ENCODE data around the gene GNPTG.
A peak's percentile ranks its signal among the peaks of the same experiment; 100 is the strongest.

GNPTG gene

DNA sequence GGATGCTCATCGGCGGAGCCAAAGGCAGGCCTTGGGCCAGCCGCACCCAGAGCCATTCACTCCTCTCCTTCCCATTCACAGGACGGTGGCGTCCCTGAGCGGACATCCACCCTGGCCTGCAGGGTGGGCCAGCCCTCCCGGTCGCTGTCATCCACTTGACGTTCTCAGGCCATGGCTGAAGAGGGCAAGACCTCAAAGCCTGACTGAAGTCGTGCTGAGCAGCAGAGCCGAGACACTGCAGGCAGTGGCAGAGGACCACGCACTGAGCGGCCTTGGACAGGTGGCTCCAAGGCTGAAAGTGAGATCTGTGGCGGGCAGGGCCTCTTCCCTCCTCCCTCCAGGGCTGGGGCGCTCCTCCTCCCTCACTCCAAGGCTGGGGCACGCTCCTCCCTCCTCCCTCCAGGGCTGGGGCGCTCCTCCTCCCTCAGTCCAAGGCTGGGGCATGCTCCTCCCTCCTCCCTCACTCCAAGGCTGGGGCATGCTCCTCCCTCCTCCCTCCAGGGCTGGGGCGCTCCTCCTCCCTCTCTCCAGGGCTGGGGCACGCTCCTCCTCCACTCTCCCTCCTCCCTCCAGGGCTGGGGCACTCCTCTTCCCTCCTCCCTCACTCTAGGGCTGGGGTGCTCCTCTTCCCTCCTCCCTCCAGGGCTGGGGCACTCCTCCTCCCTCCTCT, 24.1 kb downstream of the GNPTG start:
- no peak for DNase-seq

DNA sequence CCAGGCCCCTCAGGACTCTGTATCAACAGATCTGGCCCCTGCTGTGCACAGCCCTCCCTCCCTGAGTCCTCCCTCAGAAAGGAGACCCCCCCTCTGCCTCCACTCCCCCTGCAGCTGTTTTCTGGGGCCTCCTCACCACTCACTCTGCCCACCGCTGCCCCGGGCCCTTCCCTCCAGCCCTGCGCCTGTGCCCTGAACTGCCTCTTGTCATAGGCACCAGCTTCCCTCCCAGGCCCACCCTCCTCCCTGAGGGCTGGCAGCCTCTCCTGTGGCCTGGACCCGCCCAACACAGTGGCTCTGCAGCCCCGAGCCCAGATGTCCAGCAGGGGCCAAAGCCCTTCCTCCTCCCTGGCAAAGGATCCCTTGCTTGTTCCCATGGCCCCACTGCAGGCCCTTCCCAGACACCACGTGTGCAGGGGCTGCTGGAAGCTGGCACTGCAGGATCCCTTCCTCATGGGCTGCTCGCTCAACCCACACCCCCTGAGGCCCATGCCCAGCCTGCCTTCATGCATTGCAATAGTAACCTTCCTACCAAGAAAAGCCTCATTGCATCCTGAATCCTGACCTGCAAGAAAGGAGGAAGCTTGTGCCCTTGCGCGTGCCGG, 25.8 kb downstream of the GNPTG start:
- DNase-seq = no peak

DNA sequence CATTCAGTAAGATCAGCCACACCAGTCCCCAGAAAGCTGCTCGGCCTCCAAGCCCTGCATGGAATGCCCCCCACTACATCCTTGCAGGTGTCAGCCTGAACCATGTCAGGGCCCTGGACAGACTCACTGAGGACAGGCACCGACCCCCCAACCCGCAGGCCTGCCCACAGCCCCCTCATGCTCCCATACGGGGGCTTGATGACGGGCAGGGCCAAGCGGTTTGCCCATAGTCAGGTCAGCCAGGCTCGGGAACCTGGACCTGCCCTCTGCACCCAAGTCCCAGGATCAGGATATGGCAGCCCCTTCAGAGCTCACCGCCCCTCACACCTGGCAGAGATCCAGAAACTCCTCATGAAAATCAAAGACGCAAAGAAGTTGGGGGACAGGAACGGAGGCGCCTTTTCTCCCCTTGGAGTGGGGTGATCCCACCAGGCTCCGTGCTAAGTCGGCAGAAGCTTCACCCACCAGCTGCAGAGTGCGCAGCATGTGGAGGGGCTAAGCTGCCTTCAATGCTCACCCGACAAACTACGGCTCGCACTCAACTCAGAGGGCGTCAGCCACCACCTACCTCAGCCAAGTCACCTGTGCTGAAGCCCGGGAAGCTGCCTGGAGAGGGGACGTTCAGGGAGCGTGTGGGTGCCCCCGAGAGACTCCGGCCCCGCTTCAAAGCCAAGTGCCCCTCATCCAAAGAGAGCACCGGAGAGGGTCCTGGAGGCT, 26.5 kb downstream of the GNPTG start:
- DNase-seq = peak; percentile 45

DNA sequence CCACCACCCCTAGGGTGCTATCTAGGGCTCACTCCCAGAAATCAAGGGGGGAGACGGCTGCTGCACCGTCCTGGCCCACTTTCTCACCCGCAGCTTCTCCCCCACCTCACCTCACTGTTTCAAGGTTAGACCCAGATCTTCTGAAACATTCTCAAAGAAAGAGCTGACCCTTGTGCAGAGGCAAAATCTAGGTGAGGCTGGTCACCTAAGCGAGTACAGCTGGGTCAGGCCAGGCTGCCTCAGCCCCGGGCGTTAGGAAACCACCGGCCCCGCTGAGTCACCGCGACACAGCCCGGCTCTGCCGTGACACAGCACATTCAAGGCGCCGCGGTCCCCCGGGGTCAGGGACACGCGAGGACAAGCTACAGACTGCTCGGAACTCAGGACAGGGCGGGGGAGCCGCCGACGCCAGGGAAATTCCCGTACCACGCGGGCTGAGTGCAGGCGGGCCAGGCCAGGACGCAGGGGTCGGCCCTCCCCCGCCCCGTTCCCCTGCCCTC, 27.1 kb downstream of the GNPTG start:
- DNase-seq = peak; percentile 77

DNA sequence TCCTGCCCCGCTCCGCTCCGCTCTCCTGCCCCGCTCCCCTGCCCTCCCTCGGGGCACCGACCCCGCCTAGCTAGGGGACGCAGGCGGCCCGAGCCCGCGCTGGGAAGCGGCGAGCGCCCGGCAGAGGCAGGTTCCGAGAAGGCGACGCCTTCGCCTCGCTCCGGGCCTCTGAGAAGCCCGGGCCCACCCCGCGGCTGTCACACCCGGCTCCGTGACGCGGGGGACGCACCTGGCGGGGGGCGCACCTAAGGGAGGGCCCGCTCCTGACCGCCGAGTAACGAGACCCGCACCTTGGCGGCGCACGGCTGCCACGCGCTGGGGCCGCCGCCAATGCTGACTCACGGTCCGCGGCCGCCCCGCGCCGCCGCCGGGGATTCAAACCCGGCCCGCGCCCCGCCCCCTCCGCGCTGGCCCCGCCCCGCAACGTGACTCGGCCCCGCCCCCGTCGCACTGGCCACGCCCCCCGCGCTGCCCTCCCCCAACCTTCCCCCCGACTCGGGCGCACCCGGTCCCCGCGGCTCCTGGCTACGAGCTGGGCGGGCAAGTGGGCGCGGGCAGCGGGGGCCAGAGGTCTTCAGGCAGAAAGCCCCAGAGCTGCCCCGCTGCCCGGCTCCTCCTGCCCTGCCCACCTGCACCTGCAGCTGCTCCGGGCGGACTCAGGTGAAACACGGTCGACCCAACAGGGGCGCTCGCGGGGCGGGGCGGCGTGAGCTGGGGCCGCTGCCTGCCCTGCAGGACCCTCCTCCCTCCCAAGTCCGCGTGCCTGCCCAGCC, 27.8 kb downstream of the GNPTG start:
- DNase-seq = peak; percentile 82

DNA sequence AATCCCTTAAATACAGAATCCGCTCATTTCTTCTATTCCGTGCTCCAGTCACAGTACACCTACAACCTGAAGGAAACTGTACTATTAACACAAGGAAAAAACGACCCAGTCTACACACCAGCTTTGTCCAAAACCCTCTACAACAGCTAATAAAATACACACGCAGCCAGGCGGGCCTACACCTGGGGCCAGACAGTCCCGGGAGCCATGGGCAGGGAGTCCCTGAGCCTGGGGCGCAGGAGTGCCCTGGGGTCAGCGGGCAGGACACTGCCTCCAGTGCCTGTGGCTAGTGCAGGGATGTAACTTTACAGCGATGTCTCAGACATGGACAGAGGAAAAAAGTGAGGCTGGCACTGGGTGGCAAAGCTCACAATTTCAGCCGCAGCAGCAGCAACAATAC, 28.5 kb downstream of the GNPTG start:
- DNase-seq = no peak

DNA sequence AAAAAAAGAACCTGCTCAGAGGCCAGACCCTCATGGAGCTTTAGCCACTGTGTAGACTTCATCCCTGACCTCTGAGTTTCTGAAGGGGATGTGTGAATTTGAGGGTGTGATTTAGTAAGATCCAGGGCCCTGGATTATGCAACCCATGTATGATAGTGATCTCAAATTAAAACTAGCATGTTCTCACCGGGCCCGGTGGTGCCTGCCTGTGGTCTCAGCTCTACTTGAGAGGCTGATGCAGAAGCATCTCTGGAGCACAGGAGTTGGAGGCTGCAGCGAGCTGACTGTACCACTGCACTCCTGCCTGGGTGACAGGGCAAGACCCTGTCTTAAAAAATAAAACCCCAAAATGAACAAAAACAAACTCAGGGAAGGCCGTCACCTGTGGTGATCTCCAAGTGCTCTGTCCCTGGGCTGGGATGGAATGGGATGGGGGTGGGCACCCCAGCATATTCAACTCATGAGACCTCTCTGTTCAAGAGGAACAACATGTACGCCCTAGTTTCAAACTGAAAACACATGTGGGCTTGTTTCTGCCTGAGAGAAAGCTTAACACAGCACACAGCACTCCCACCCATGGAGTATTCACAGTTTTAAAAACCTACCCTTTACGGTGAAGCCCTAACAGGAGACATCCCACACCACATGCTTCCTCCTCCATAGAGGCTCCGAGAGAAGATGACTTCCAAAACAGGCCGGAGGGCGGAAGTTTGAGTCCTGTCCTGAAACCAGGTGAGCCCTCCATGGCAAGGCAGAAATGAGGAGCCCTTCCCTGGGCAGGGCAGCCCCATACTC, 30.1 kb downstream of the GNPTG start:
- DNase-seq = no peak

DNA sequence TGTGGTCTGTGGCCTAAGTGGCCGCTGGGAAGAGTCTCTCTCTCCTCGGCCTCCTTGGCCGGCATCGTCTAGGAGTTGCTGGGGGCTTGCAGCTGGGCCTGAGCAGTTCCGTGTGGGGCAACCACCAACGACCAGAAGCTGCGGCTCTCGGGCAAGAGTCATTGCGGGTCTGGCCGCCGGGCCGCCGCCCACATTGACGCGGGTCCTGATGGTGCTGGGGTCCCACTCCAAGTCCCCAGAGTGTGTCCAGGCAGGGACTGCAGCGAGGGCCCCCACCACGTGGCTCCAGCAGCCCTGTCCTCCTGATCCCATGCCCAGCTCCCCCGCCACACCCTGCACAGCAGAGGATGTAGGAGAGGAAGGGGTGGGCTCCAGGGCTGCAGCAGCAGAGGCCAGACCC, 31.8 kb downstream of the GNPTG start:
- DNase-seq = no peak

DNA sequence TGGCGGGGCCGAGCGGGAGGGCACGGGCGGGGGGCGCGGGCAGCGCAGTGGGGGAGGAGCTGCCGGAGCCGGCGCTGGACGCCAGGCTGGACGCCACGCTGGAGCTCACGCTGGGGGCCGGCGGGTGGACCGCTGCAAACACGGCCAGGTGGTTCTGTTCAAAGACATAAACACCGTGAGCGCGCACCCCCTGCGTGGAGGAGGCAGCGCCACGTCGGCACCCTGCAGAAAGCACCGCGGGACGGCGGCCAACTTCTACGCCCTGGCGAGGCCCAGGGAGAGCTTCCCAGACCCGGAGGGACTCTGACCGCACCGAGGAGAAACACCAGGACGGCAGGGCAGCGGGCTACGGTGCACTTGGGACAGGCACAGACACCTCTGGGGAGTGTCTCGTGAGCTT, 33.5 kb downstream of the GNPTG start:
- no peak for DNase-seq

DNA sequence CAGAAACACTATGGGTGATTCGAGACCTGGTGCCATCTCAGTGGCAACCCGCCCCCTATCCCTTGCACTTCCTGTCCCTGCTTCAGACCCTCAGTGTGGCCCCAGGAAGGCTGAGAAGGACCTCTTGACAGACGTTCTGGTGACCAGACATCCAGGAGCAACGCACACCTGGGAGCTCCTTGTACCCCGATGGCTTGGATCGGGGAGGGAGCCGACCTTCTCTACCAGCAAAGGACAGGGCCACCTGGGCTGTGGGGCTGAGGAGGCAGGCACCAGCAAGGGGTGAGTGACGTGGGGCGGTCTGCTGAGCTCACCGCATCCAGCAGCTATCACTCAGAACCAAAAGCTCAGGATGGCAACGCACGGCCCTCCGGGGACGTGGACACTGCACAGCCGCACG, 35.6 kb downstream of the GNPTG start:
- DNase-seq = no peak

DNA sequence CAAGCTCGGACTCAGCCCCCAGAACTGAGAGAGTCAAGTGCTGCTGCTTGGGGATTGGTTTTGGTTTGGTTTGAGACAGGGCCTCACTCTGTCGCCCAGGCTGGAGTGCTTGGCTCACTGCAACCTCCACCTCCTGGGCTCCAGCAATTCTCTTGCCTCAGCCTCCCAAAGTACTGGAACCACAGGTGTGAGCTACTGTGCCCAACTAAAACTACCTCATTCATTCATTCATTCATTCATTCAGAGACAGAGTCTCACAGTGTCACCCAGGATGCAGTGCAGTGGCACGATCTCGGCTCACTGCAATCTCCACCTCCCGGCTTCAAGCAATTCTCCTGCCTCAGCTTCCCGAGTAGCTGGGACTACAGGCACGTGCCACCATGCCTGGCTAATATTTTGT, 38.0 kb downstream of the GNPTG start:
- DNase-seq = no peak

DNA sequence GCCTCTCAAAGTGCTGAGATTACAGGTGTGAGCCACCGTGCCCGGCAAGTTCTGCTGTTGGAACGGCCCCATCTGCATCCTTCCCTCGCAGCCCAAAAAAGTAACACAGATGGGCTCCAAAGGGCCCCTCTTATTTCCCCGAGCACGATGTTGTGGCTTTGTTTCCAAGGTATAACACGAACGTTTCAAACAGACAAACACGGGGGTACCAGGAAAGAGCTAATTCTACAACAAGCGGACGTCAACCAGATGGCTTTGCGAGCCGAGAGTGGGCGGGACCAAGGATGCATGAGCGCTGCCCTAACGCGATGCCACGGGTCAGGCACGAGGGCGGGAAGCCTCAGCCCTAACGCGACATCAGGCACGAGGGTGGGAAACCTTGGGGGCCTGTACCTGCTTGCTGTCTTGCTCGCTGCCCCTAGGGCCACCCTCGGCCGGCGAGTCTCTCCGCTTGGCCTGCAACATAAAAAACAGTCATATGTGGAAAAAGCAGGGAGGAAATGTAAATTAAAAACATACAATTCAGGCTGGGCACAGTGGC, 38.6 kb downstream of the GNPTG start:
- no peak for DNase-seq

DNA sequence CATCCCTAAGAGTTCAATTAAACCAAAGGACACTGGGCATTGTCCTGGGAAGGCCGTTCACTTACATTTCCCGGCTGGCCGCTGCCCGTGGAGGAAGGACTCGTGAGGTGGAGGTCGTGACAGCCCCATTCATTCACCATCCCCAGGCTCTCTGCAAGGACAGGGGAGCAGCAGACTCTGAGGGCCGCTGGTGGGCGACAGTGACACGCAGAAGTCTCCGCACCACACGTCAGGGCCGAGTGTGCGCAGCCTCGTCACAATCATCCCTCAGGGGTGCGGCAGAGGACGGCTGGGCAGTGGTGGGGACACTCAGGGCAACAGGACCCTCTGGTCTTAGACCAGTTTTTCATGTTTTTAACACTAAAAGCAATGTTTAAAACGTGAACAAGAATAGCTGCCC, 41.1 kb downstream of the GNPTG start:
- no peak for DNase-seq

DNA sequence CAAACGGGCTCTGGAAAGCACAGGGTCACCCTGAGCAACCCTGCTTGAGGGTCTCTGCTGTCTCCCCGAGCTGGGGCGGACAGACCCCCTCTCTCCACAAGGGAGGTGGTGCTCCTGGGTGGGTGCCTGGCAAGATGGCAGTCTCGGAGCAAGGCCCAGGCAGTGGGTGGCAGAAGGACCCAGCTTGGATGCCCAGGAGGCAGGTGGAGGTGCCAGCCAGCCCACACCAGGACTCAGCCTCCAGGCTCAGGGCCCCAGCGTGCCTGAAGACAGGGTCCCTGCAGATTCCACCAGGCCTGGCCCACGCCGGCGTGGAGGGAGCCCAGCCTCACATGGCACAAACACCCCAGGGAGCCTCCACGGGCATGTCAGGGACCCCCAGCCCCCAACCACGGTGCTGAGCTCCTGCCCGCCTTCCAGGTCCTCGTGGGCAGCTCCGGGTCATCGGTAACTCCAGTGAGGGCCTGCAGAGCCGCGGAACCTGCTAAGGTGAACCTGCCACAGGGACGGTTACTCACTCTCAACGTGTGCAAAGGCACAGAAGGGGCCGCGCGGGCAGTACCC, 42.0 kb downstream of the GNPTG start:
- DNase-seq = no peak

DNA sequence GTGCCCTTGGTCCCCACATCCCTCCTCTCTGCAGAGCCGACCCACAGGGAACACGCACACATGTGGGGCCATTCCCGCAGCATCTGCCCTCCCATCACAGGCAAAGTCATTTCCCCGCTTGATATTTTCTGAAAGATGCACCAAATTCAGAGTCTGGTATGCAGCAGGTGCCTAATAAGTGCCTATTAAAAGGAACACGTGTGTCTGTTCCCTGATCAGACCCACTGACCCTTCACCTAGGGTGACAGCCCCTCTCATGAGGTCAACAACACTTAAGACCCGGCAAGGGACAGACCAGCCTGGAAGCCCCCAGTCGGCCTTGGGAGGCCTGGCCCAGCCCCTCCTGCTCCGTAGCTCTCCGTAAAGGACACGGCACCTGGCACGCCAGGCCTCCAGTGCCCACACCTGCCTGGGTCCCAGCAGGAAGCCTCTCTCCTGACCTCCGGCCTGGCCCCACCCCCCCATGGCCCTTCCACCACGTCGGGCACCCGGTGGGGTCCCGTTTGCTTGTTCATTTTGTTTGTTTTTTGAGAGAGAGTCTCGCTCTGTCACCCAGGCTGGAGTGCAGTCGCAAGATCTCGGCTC, 42.7 kb downstream of the GNPTG start:
- no peak for DNase-seq

DNA sequence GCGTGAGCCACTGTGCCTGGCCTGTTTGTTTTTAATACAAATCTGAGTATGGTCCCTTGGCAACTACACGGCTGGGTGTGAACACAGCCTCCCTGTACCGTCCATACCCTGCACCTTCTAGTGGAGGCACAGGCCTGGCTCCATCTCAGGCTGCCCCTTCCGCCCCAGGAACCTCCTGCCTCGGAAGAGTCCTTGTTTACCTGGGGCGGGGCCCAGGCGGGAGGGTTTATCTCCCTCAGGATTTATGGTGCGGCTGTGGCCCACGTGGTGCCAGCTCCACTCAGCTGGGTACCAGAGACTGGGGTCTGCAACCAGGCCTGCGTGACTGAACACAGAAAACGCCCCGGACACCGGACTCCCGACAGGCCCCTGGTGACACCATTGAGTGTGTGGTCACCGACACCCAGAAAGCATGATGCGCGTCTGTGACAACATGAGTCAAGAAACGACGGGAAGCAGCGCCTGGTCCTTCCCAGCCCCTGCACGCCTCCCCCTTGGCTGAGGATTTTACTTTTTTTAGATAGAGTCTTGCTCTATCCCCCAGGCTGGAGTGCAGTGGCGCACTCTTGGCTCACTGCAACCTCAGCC, 43.8 kb downstream of the GNPTG start:
- DNase-seq = no peak

DNA sequence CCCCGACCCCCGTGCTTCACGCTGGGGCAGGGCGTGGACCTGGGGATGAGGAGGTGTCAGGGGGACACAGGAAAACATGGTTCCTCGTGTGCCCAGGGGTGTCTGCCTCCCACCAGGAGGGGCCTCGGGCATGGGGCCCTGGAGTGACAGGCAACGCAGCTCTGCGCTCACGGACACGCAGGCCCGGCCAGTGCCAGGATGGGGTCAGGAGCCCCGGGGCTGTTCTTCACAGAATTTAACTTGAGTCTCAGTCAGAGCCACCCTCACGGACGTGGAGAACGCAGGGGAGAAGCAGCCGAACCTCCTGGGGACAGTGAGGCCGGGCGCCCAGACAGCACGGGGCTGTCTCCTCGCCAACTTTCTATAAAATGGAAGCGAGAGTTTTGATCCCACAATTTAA, 46.0 kb downstream of the GNPTG start:
- no peak for DNase-seq

DNA sequence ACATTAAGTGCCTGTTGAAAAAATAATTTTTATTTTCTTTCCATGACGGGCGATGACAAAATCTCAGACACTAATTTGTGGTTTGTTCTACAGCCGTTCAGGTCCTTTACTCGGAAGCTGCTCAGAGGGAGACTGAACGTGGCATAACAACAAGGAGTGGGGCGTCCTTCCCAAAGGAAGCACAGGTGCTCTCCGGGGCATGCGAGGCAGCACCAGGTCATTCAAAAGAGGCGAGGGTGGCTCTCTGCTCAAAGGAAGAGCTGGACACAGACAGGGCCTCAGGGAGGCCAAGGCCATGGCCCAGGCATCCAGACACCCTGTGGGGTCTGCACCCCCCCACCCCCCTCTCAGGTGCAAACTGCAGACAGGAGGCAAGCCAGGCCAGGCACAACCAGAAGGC, 46.6 kb downstream of the GNPTG start:
- DNase-seq = no peak

DNA sequence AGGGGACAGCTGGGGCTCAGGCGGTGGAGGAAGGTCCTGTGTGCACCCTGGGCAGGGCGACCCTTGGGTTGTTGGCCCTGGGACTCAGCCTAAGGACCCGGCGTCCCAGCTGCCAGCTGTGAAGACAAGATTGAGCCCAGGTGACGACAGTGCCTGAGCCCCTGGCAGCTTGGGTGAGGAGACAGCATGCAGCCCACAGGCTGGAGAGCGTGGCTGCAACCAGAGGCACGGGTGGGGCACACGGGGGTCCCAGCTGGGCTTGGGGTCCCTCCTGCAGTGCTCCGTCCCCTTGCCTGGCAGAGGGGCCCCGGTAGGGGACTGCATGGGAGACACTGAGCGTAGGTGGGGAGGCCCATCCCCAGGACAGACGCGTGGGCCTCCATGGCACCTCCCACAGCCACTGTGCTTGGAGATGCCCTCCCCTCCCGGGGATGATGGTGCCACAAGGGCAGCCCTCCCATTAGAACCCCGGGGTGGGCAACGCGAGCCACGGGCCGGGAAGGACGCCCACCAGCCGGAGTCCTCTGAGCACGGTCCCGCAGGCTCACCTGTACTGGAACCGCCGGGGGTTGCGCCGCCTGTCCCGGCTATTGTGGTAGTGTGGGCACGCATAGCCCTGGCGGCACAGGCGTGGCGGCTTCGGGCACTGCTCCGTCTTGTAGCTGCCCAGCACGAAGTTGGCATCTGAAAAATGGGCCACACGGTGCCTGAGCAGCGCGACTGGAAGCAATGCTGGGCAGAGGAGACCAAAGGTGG, 47.3 kb downstream of the GNPTG start:
- no peak for DNase-seq

DNA sequence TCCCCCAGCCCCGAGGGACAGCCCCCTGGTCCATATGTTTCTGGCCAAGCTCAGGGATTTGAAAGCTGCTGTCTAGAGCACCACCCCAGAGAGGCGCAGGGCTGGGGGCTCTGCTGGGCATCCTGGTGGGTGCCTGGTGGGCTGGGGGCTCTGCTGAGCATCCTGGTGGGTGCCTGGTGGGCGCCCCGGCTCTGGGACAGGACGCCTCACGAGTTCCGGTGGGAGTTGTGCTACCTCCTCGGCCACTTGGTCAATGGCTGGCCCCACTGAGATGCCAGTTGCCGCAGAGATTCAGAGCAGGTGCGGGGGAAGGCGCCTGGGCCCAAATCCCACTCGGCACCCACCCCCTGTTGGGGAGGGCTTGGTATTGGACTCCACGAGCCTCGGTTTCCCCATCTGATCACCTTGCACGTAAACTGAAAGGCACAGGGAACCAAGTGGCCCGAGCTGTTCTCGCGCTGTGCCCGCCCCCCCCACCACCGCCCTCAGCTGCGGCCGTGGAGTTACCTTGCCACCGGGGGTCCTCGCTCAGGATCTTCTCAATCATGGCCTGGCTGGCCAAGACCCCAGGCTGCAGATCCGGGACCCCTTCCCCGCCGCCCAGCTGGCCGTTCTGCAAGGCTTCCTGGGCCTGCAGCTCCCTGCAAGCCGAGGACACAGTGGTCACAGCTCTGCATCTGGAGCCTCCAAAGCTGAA, 49.5 kb downstream of the GNPTG start:
- no peak for DNase-seq
